Smooth muscle cell (in vitro differentiated cells): ENCODE data around the gene URI1. TPM values are rescaled to one million over a fixed set of nuclear protein-coding genes. Genes with fewer than 3 reads are reported as not detected.

Experiments
- DNase-seq: peaks from one replicate; lab custom pipeline; 2025; ENCODE audit not compliant: unreplicated experiment; lab: John Stamatoyannopoulos, UW
- H2AFZ ChIP-seq: fragments of 200-600 bp; sonication (generic); 2 replicates; pipeline ENCODE4 v1.6.0; 2016; ENCODE audit warnings: antibody characterized with exemption, low read depth, mild to moderate bottlenecking
- H3F3A ChIP-seq: fragments of 200-600 bp; sonication (generic); 2 replicates; pipeline ENCODE4 v1.6.0; 2017; ENCODE audit warnings: antibody characterized with exemption, low read depth
- H3K27ac ChIP-seq: fragments of 200-600 bp; sonication (generic); 2 replicates; pipeline ENCODE4 v1.5.1; 2016; ENCODE audit warnings: low read depth, mild to moderate bottlenecking
- H3K27me3 ChIP-seq: fragments of 200-600 bp; sonication (generic); 2 replicates; pipeline ENCODE4 v1.6.1; 2016; ENCODE audit warnings: low read depth, mild to moderate bottlenecking
- H3K36me3 ChIP-seq: fragments of 200-600 bp; sonication (generic); 2 replicates; pipeline ENCODE4 v1.5.1; 2016; ENCODE audit warnings: low read depth
- H3K4me1 ChIP-seq: fragments of 200-600 bp; sonication (generic); 2 replicates; pipeline ENCODE4 v1.5.1; 2016; ENCODE audit warnings: low read depth
- H3K4me2 ChIP-seq: fragments of 200-600 bp; sonication (generic); 2 replicates; pipeline ENCODE4 v1.6.0; 2016; ENCODE audit warnings: mild to moderate bottlenecking
- H3K4me3 ChIP-seq: fragments of 200-600 bp; sonication (generic); 2 replicates; pipeline ENCODE4 v1.5.1; 2016; ENCODE audit warnings: mild to moderate bottlenecking
- H3K79me2 ChIP-seq: fragments of 200-600 bp; sonication (generic); 2 replicates; pipeline ENCODE4 v1.6.0; 2016; ENCODE audit warnings: low read depth, mild to moderate bottlenecking
- H3K9ac ChIP-seq: fragments of 200-600 bp; sonication (generic); 2 replicates; pipeline ENCODE4 v1.6.0; 2016; ENCODE audit warnings: low read depth
- H3K9me3 ChIP-seq: fragments of 200-600 bp; sonication (generic); replicated peaks from 2 replicates; pipeline ENCODE4 v1.5.1; 2016; ENCODE audit warnings: low read depth
- H4K20me1 ChIP-seq: fragments of 200-600 bp; sonication (generic); 2 replicates; pipeline ENCODE4 v1.6.0; 2016; ENCODE audit warnings: low read depth
- CTCF ChIP-seq: fragments of 200-600 bp; sonication (generic); IDR thresholded peaks from 2 replicates; pipeline ENCODE4 v1.5.1; 2017; ENCODE audit warnings: borderline replicate concordance, mild to moderate bottlenecking, antibody characterized with exemption; ENCODE audit not compliant: insufficient read depth, poor library complexity, severe bottlenecking
- WGBS: methylation state at CpG from one replicate; pipeline ENCODE4 v1.1.7; 2016; ENCODE audit warnings: low lambda C conversion rate; 5-methylcytosine and 5-hydroxymethylcytosine counted together
- polyA plus RNA-seq: library from polyadenylated mRNA; unstranded; fragments of >200 nt; fragmentation: Nextera tagmentation; extraction: Ambion mirVana; gene quantifications from 2 replicates; pipeline ENCODE4 v1.2.1, GENCODE V29; 2016
- total RNA-seq: library from RNA; depleted of rRNA; stranded (reverse); fragments of >200 nt; gene quantifications from 2 replicates; pipeline ENCODE4 v1.2.3, GENCODE V29; 2014

Gene URI1
- total and polyA plus RNA-seq, 2 experiments from 2014 or later, result 39.3 to 47.6 TPM

- H3K9ac ChIP-seq, result peak overlapping the region; percentile 14
- peak overlapping the region; percentile 10 for H3K4me2 ChIP-seq
- H3F3A ChIP-seq, result no peaks in the 10 kb centered on the region
- H3K79me2 ChIP-seq, result no peaks in the 10 kb centered on the region
- DNase-seq, result no peak
- peak overlapping the region; percentile 60 for H3K27ac ChIP-seq
- H4K20me1 ChIP-seq, result peaks cover 4% of the 10 kb centered on the region
- TF ChIP-seq CTCF, result no peak
- H3K9me3 ChIP-seq, result no peaks in the 10 kb centered on the region
- H3K36me3 ChIP-seq, result no peaks in the 10 kb centered on the region
- no peak overlapping the region for H2AFZ ChIP-seq
- no peaks in the 10 kb centered on the region for H3K27me3 ChIP-seq
- no peak overlapping the region for H3K4me3 ChIP-seq
- 68% methylated on average over 4 of the region's 4 CpGs for WGBS
- H3K4me1 ChIP-seq, result no peaks in the 10 kb centered on the region
Measured at GRCh38 chr19:30029721-30030510, 87.9 kb downstream of the URI1 start.

- no peak overlapping the region for H2AFZ ChIP-seq
- H3K36me3 ChIP-seq, result no peaks in the 10 kb centered on the region
- H3K4me3 ChIP-seq, result no peak overlapping the region
- 94% methylated on average over 1 of the region's 1 CpG for WGBS
- no peak overlapping the region for H3K9ac ChIP-seq
- no peak overlapping the region for H3K27ac ChIP-seq
- no peak for TF ChIP-seq CTCF
- no peaks in the 10 kb centered on the region for H3K27me3 ChIP-seq
- H4K20me1 ChIP-seq, result no peaks in the 10 kb centered on the region
- no peaks in the 10 kb centered on the region for H3K4me1 ChIP-seq
- DNase-seq, result no peak
- H3K4me2 ChIP-seq, result no peak overlapping the region
- no peaks in the 10 kb centered on the region for H3K79me2 ChIP-seq
- no peaks in the 10 kb centered on the region for H3F3A ChIP-seq
- no peaks in the 10 kb centered on the region for H3K9me3 ChIP-seq
Measured at GRCh38 chr19:30034321-30034720, 92.3 kb downstream of the URI1 start.

- peak overlapping the region; percentile 59 for H3K27ac ChIP-seq
- WGBS, result 58% methylated on average over 8 of the region's 8 CpGs
Measured at GRCh38 chr19:30036154-30037129, 94.4 kb downstream of the URI1 start.

More at GRCh38 chr19:30036154-30037129, 94.4 kb downstream of the URI1 start:
- Histone ChIP-seq H3F3A (no peaks in the 10 kb centered on the region), H3K36me3 (no peaks in the 10 kb centered on the region), H3K79me2 (no peaks in the 10 kb centered on the region), H3K4me1 (no peaks in the 10 kb centered on the region), H3K27me3 (no peaks in the 10 kb centered on the region), H3K4me3 (no peak overlapping the region), H3K9ac (no peak overlapping the region), H4K20me1 (no peaks in the 10 kb centered on the region), H3K9me3 (no peaks in the 10 kb centered on the region), H3K4me2 (peak overlapping the region; percentile 7), H2AFZ (no peak overlapping the region)
- no peak for DNase-seq
- no peak for TF ChIP-seq CTCF
